Aorta (tissue), 5 donors: ENCODE data around the gene HSF2BP. TPM values are rescaled to one million over a fixed set of nuclear protein-coding genes. Genes with fewer than 3 reads are reported as not detected.
A peak's percentile ranks its signal among the peaks of the same experiment; 100 is the strongest.
"Not testable (repeated sequence)": the region's sequence is repeated elsewhere in the genome, so short reads cannot be mapped to it uniquely, and the experiment has no call there.

Source experiments
- ATAC-seq: fragments of 200-7000 bp; cut with Tn5 transposase; one replicate; pipeline ENCODE4 v1.9.1; 2022; ENCODE audit warnings: moderate library complexity; ENCODE audit not compliant: low FRiP score
- DNase-seq, 2 donors: peaks; one replicate each; pipeline ENCODE4 v3.0.0-alpha.2; 2020
- H3K27ac ChIP-seq, 2 donors: one replicate each; pipeline ENCODE4 v1.5.1; 2013; ENCODE audit warnings: low read length in 2 of 2, mild to moderate bottlenecking in 2 of 2, moderate library complexity in 2 of 2, control low read depth in 1 of 2, inconsistent platforms in 1 of 2, low read depth in 1 of 2
- H3K27me3 ChIP-seq, 2 donors: one replicate each; pipeline ENCODE4 v1.6.1; 2013; ENCODE audit warnings: control low read depth in 1 of 2, low read length in 1 of 2, mild to moderate bottlenecking in 1 of 2, moderate library complexity in 1 of 2; ENCODE audit not compliant: insufficient read depth in 2 of 2, control insufficient read depth in 1 of 2
- H3K36me3 ChIP-seq, 2 donors: one replicate each; pipeline ENCODE4 v1.6.1; 2013; ENCODE audit warnings: control low read depth in 1 of 2, low read length in 1 of 2, mild to moderate bottlenecking in 1 of 2; ENCODE audit not compliant: insufficient read depth in 2 of 2, control insufficient read depth in 1 of 2
- H3K4me1 ChIP-seq, 2 donors: one replicate each; pipeline ENCODE4 v1.6.1; 2013; ENCODE audit warnings: low read length in 2 of 2, control low read depth in 1 of 2, mild to moderate bottlenecking in 1 of 2, moderate library complexity in 1 of 2; ENCODE audit not compliant: insufficient read depth in 2 of 2, control insufficient read depth in 1 of 2
- H3K4me3 ChIP-seq, 2 donors: one replicate each; pipeline ENCODE4 v1.5.1; 2013; ENCODE audit warnings: low read length in 2 of 2, control low read depth in 1 of 2, mild to moderate bottlenecking in 1 of 2
- H3K9me3 ChIP-seq: one replicate; pipeline ENCODE4 v1.6.1; 2013; ENCODE audit warnings: mild to moderate bottlenecking, low read length; ENCODE audit not compliant: control insufficient read depth
- WGBS, 2 donors: extraction: QIAGEN DNeasy Blood & Tissue Kit; methylation state at CpG; one replicate each; pipeline ENCODE4 v1.1.7; 2013; 5-methylcytosine and 5-hydroxymethylcytosine counted together
- intact Hi-C, 2 donors: fragments of 100-400 bp; cut with DNase I; formaldehyde crosslinking; loops; one replicate each; pipeline versions ENCODE4 v1.14.2 to v1.15.0; 2022
- polyA plus RNA-seq, 2 donors: library from polyadenylated mRNA; stranded (reverse); fragments of 200-250 nt; gene quantifications; one replicate each; pipeline ENCODE4 v1.2.3, GENCODE V29; 2013
- total RNA-seq, 2 donors: library from RNA; stranded (reverse); fragmentation: NEBNext Ultra II Directional; extraction: Animal tissue kit (Norgen Biotek cat#: 25700); gene quantifications; one replicate each; pipeline ENCODE4 v1.2.1, GENCODE V29; 2021
- donor health status: healthy with polysubstance abuse.
- donor health status: Bipolar disorder and iron deficiency.
- donor health status: DM: no; HTN: no; CAD: no.
- donor health status: DM: no; HTN: no; CAD: no.
- donor health status: DM: yes; HTN: yes; CAD: no.

Gene HSF2BP
- total and polyA plus RNA-seq, 4 donors = 0.51 TPM; not detected in 3

- H3K27me3 ChIP-seq = no peaks in the 10 kb centered on the region
- H3K27ac ChIP-seq = no peak overlapping the region
- intact Hi-C loops = no loop called here
- ATAC-seq (no peak), DNase-seq (no peak)
- no peak overlapping the region for H3K4me3 ChIP-seq
- no peaks in the 10 kb centered on the region for H3K4me1 ChIP-seq
- WGBS, 2 donors = 76 to 86% methylated on average over 2 of the region's 2 CpGs
- H3K36me3 ChIP-seq = no peaks in the 10 kb centered on the region
- peaks cover 7% of the 10 kb centered on the region for H3K9me3 ChIP-seq
Measured at GRCh38 chr21:43622796-43623195, 36.5 kb downstream of the HSF2BP start.

- H3K9me3 ChIP-seq = peaks cover 7% of the 10 kb centered on the region
- H3K4me1 ChIP-seq = no peaks in the 10 kb centered on the region
- DNase-seq (no peak), ATAC-seq (no peak)
- no peaks in the 10 kb centered on the region for H3K27me3 ChIP-seq
- no peak overlapping the region for H3K4me3 ChIP-seq
- no peaks in the 10 kb centered on the region for H3K36me3 ChIP-seq
- WGBS, 2 donors = 86 to 92% methylated on average over 4 of the region's 4 CpGs
- no peak overlapping the region for H3K27ac ChIP-seq
- intact Hi-C loops = no loop called here
Measured at GRCh38 chr21:43619856-43620255, 39.4 kb downstream of the HSF2BP start.

- H3K27me3 ChIP-seq = no peaks in the 10 kb centered on the region
- no peaks in the 10 kb centered on the region for H3K36me3 ChIP-seq
- DNase-seq = no peak
- 91 to 92% methylated on average over 4 of the region's 4 CpGs for WGBS, 2 donors
- intact Hi-C loops = no loop called here
- no peaks in the 10 kb centered on the region for H3K4me1 ChIP-seq
- peaks cover 7% of the 10 kb centered on the region for H3K9me3 ChIP-seq
- H3K4me3 ChIP-seq = no peak overlapping the region
- H3K27ac ChIP-seq = no peak overlapping the region
- no peak for ATAC-seq
Measured at GRCh38 chr21:43619344-43619743, 39.9 kb downstream of the HSF2BP start.

GRCh38 chr21:43618940-43619339, 40.3 kb downstream of the HSF2BP start:
- DNase-seq = no peak
- ATAC-seq = no peak
- Histone ChIP-seq H3K4me1 (no peaks in the 10 kb centered on the region), H3K4me3 (no peak overlapping the region), H3K27me3 (no peaks in the 10 kb centered on the region), H3K36me3 (no peaks in the 10 kb centered on the region), H3K27ac (no peak overlapping the region), H3K9me3 (peaks cover 7% of the 10 kb centered on the region)
- intact Hi-C loops = no loop called here
- WGBS, 2 donors = 93 to 97% methylated on average over 4 of the region's 4 CpGs

- H3K27ac ChIP-seq, intact Hi-C loops, DNase-seq, H3K36me3 ChIP-seq, H3K27me3 ChIP-seq, H3K4me3 ChIP-seq, ATAC-seq, H3K9me3 ChIP-seq, H3K4me1 ChIP-seq: not testable (repeated sequence)
- 79 to 81% methylated on average over 3 of the region's 3 CpGs for WGBS, 2 donors
Measured at GRCh38 chr21:43616861-43617260, 42.4 kb downstream of the HSF2BP start.

DNA sequence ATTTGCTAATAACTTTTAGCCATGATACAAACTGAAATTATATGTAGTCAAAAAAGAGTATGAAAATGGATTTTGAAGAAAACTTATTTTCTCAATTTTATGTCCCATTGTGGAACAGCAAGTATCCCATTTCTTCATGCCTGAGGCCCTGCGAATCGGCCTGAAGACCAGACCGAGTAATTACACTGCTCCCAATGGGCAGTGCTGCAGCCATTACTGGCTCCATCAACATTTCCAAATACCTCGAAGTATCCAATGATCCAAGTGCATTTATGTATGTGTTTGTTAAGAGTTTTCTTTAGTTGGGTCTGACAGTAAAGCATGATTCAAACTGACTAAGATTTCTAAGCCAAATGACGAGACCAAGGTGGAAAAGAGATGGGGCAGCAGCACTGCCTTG, 44.4 kb downstream of the HSF2BP start:
- Histone ChIP-seq H3K27me3 (no peaks in the 10 kb centered on the region), H3K4me3 (no peak overlapping the region), H3K4me1 (no peaks in the 10 kb centered on the region), H3K27ac (no peak overlapping the region), H3K36me3 (no peaks in the 10 kb centered on the region), H3K9me3 (peaks cover 4% of the 10 kb centered on the region)
- 89 to 91% methylated on average over 5 of the region's 5 CpGs for WGBS, 2 donors
- no peak for DNase-seq
- no peak for ATAC-seq
- intact Hi-C loops = no loop called here

DNA sequence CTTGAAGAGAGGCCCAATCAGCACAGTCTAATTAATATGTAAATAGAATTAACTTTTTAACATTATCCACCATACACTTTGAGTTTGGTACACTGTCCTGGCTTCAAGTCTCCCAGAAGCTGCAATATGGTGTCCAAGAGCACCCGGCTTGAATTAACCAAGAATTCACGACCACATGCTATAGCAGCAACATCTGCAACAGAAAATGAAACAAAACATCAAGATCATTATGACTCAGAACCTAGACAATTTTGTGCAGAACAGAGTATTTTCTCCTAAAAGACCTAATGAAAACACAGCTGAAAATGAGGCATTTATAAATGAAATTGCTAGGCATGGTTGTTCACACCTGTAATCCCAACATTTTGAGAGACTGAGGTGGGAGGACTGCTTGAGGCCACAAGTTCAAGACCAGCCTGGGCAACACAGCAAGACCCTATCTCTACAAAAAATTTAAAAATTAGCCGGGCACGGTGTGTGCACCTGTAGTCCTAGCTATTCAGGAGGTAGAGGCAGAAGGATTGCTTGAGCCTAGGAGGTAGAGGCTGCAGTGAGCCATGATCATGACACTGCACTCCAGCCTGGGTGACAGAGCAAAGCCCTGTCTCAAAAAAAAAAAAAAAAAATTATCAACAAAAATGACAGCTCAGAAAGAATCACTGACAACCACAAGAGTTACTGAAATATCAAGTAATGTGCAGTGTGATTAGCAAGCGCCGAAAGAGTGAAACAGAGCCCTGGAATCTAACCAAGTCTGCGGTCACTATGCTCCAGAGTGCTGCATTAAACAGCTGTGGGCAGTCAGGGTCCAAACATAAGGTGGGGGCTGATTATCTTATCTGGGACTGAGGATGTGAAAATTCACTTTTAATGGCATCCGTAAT, 45.3 kb downstream of the HSF2BP start:
- 92 to 93% methylated on average over 8 of the region's 8 CpGs for WGBS, 2 donors
- no peak for DNase-seq
- Histone ChIP-seq H3K4me3 (no peak overlapping the region), H3K27ac (no peak overlapping the region), H3K27me3 (no peaks in the 10 kb centered on the region), H3K36me3 (no peaks in the 10 kb centered on the region), H3K4me1 (no peaks in the 10 kb centered on the region), H3K9me3 (no peaks in the 10 kb centered on the region)
- ATAC-seq = no peak
- intact Hi-C loops = no loop called here

- DNase-seq = peak; percentile 67 to 88
- no peak overlapping the region for H3K27ac ChIP-seq
Measured at GRCh38 chr21:43611598-43612369, 47.5 kb downstream of the HSF2BP start.

More at GRCh38 chr21:43611598-43612369, 47.5 kb downstream of the HSF2BP start:
- Histone ChIP-seq H3K4me3 (no peak overlapping the region), H3K27me3 (no peaks in the 10 kb centered on the region), H3K36me3 (no peaks in the 10 kb centered on the region), H3K4me1 (no peaks in the 10 kb centered on the region), H3K9me3 (no peaks in the 10 kb centered on the region)
- WGBS, 2 donors = 34 to 41% methylated on average over 8 of the region's 8 CpGs
- ATAC-seq = peak; percentile 73
- intact Hi-C loops = no loop called here
